ENCODE measurements around the gene INSYN2B.

DNA sequence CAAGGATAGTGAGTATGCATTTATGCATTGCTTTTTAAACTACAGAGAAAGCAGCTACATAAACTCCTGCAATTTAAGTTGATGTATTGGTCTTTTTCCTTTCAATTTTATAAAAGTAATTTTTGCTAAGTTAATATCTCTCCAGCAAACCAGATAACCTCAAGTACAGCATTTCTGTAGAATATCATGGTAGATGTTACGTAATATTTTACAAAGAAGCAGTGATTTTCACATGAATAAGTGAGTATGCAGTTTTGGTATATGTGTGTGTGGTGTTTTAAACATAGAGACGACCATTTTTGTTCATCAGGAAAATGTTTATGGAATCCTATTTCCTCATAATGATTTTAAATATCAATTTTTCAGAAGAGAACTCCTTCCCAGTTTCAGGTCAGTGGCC is 118.9 kb downstream of the INSYN2B start:
- no peak for TF ChIP-seq CTCF (IDR thresholded peaks at IDR 0.05)
- no peak for TF ChIP-seq POLR2A (IDR thresholded peaks at IDR 0.05)
